Glomerular endothelial cell (primary cell): Measurements from ENCODE around the gene OR1M1. TPM values are rescaled to one million over a fixed set of nuclear protein-coding genes. Genes with fewer than 3 reads are reported as not detected.
"Not testable (repeated sequence)": the region's sequence is repeated elsewhere in the genome, so short reads cannot be mapped to it uniquely, and the experiment has no call there.

Source experiments
- DNase-seq: peaks from one replicate; pipeline ENCODE4 v3.0.0-alpha.2; 2011; ENCODE audit warnings: low read depth, low spot score; ENCODE audit errors: extremely low read depth
- total RNA-seq: library from RNA; depleted of rRNA; stranded (reverse); fragments of >200 nt; gene quantifications from 2 replicates; pipeline ENCODE4 v1.2.3, GENCODE V29; 2015

OR1M1 gene, protein sequence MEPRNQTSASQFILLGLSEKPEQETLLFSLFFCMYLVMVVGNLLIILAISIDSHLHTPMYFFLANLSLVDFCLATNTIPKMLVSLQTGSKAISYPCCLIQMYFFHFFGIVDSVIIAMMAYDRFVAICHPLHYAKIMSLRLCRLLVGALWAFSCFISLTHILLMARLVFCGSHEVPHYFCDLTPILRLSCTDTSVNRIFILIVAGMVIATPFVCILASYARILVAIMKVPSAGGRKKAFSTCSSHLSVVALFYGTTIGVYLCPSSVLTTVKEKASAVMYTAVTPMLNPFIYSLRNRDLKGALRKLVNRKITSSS
- total RNA-seq = not detected in 2 replicates

DNA sequence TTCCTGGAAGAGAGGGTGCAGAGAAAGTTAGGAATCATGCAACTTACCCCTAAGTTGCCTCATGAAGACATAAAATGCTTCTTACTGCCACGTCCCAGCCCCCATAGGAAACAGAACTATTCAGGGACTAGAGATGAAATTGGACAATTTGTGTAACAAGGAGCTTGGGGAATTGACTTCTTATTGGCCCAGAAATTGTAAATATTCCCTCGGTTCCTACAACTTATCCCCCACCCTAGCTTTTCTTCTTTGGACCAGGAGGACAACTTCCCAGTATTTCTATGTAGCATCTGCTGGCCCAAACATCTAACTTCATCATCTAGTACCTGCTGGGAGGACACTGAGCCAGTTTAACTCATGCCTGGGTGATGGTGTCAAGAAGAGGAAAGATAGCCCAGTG is at the start of gene OR1M1:
Gene OR1M1, plus strand, starts transcription at position 301 of the 400 bp plus-strand sequence. CDS start 6,184 bp downstream, outside the sequence.
- no peak for DNase-seq

DNA sequence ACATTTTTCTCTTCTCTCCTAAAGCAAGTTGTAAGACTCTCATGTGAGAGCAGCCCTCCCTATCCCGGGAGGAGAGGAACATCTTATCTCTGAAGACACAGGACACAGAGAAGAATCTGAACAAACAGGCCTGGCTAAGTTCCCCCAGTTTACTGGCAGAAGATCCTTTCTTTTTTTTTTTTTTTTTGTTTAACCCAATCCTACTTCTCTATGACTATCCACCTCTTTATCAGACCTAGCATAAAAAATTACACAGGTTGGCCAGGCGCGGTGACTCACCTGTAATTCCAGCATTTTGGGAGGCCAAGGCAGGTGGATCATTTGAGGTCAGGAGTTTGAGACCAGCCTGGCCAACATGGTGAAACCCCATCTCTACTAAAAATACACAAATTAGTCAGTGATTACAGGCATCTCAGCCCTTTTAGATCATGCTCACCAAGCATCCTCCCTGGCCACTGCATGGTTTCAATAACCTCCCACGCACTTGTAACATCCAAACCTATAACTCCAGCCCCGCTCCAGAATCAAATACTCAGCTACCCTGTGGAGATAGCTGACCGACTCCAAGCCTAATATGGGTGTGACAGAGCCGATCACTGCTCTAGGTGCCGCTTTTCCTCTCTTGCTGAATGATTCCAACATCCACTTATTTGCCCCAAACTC is 49.3 kb upstream of the OR1M1 start:
- no peak for DNase-seq

DNA sequence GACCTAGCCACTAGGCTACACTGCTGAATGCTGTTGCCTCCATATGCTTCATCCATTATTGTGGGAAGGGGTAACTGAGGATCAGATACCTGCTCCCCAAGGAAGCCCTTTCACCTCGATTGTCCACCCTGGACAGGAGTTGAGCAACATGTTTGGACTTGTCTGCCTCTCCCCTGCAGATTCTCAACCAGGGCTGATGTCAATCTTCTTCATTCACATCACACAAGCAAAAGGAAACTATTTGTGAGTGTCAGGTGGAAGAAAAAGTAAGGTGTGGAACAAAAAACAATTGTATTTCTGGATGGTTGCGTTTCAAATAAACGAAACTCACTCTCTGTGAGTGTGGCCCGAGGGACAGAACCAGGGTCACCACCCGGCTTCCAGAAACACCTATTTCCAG is 47.1 kb upstream of the OR1M1 start:
- DNase-seq = no peak

DNA sequence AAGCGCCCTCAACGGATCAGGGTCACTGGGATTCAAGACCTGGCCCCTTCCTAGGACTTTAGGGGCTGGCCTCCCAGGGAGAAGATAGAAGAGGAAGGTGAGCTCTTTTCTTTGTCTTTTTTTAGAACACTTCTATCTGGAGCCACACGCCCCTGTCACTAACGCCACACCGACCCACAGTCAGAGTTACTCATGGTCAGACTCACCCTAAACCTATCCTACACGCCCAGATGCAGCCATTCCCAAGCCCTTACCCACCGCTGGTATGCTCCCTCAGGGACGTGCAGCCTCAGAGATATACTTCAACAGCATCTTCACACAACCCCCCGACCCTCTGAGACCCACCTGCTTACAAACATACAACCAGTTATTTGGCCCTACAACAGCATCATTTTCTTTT is 46.7 kb upstream of the OR1M1 start:
- no peak for DNase-seq

DNA sequence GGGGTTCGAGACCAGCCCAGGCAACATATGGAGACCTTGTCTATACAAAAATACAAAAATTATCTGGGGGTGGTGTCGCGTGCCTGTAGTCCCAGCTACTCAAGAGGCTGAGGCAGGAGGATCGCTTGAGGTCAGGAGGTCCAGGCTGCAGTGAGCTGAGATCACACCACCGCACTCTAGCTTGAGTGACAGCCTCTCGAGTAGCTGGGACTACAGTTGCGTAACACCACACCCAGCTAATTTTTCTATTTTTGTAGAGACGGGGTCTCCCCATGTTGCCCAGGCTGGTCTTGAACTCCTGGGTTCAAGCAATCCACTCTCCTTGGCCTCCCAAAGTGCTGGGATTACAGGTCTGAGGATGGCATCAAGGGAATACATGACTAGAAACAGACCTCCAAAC is 45.8 kb upstream of the OR1M1 start:
- no peak for DNase-seq

DNA sequence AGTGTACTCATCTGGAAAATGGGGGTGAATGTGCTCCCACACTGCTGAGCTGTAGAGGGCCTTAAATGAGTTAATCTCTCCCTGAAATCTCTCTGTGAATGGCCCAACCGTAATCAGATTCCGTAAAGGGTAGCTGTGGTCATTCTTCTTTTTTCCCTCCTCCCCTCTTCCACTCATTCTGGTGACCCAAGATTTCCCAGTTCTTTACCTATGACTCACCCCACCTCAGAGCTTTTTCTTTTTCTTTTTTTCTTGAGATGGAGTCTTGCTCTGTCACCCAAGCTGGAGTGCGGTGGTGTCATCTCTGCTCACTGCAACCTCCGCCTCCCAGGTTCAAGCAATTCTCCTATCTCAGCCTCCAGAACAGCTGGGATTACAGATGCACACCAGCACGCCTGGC is 43.3 kb upstream of the OR1M1 start:
- DNase-seq = no peak

DNA sequence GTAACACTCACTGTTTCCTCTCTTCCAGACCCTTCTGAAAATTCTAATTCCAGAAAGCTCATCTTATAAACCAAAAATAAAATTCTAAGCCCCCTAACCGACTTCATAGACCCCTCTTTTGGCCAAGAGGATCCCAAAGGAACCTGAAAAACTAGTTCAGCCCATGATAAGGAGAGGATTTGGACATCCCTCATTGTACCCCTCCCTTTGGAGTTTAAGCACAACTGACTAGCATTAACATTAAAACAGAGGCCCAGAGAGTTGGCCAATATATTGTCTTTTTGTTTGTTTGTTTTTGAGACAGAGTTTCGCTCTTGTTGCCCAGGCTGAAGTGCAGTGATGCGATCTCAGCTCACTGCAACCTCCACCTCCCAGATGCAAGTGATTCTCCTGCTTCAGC is 42.4 kb upstream of the OR1M1 start:
- no peak for DNase-seq

DNA sequence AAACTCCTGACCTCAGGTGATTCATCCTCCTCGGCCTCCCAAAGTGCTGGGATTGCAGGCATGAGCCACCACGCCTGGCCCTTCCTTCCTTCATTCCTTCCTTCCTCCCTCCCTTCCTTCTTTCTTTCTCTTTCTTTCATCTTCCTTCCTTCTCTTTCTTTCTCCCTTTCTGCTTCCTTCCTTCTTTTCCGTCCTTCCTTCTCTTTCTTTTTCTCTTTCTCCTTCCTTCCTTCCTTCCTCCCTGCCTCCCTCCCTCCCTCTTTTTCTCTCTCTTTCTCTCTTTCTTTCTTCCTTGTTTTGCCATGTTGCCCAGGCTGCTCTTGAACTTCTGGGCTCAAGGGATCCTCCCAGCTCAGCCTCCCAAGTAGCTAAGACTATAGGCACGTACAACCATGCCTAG is 40.2 kb upstream of the OR1M1 start:
- DNase-seq = no peak

DNA sequence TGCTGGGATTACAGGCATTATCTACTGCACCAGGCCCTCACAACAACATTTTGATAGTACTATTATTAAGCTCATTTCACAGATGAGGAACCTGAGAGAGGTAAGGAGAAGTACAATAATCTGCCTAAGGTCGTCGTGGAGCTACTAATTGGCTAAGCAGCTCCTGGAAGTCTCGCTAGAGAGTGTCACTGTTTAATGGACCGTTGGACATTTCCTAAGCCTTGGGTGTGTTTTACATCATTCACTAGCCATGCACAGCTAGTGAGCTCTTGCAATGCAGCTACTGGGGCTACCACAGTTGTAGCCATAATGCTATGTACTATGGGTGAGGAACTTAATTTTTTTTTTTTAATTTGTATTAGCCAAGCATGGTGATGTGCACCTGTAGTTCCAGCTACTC is 34.0 kb upstream of the OR1M1 start:
- DNase-seq = no peak

DNA sequence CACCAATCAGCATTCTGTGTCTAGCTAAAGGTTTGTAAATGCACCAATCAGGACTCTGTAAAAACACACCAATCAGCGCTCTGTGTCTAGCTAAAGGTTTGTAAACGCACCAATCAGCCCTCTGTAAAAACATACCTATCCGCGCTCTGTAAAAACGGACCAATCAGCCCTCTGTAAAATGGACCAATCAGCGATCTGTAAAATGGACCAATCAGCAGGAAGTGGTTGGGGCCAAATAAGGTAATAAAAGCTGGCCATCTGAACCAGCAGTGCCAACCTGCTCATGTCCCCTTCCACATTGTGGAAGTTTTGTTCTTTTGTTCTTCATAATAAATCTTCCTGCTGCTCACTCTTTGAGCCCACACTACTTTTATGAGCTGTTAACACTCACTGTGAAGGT is 33.2 kb upstream of the OR1M1 start:
- not testable (repeated sequence) for DNase-seq

DNA sequence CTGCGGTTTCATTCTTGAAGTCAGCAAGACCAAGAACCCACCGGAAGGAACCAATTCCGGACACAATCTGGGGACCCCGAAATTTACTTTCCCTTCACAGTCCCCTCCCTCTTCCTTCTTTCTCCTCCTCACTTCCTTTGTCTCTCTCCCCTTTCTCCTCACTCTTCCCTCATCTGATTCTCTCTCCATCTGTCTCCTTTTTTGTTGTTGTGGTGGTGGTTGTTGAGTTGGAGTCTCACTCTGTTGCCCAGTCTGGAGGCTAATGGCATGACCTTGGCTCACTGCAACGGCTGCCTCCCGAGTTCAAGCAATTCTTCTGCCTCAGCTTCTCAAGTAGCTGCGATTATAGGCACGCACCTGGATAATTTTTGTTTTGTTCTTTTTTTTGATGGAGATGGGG is 32.7 kb upstream of the OR1M1 start:
- no peak for DNase-seq

DNA sequence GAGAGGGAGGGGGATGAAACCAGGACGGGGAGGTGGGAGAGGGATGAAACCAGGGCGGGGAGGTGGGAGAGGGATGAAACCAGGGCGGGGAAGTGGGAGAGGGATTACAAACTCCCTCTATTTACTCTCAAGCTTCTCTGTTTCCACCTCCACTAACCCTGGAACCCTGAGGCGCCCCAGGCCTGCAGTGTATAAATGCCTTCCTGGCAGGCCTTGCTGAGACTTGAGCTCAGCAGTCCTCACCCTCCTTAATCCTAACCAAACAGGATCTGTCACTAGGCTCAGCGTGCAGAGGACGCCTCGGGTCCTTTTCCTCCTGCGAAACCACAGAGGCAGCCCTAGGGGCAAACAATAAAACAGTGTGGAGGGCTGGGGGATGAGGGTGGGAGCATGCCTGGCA is 32.1 kb upstream of the OR1M1 start:
- no peak for DNase-seq

DNA sequence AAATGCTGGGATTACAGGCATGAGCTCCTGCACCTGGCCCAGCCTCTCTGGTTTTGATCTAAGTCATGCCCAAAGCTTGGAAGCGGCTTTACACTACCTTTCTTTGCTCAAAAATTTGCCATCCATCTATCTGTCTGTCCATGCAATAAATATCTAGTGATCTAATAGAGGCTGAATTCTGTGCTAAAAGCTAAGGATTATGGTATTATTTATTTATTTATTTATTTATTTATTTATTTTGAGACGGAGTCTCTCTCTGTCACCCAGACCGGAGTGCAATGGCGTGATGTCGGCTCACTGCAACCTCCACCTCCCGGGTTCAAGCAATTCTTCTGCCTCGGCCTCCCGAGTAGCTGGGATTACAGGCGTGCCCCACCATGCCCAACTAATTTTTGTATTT is 30.7 kb upstream of the OR1M1 start:
- DNase-seq = not testable (repeated sequence)

DNA sequence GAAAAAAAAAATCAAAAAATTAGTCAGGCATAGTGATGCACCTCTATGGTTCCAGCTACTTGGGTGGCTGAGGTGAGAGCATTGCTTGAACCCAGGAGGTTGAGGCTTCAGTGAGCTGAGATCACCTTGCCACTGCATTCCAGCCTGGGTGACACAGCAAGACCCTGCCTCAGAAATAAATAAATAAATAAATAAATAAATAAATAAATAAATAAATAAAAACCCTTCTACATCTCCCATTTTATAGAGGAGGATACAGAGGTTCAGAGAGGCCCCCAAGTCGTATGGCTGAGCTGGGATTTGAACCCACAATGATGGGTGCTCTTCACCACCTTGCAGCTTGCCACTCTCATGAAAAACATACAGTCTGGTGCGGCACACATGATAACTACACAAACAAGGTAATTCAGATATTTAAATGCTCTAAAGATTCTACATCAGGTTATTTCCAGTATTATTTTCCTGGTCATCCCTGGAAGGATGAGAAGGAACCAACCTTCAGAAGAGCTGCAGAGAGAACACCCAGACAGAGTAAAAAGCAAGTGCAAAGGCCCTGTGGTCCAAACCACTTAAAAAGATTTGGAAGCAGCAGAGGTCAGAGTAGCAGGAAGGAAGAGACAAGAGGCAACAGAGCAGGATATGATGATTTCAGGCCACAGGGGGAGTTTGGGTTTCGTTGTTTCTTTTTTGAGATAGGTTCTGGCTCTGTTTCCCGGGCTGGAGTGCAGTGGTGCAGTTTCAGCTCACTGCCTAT is 29.2 kb upstream of the OR1M1 start:
- no peak for DNase-seq

DNA sequence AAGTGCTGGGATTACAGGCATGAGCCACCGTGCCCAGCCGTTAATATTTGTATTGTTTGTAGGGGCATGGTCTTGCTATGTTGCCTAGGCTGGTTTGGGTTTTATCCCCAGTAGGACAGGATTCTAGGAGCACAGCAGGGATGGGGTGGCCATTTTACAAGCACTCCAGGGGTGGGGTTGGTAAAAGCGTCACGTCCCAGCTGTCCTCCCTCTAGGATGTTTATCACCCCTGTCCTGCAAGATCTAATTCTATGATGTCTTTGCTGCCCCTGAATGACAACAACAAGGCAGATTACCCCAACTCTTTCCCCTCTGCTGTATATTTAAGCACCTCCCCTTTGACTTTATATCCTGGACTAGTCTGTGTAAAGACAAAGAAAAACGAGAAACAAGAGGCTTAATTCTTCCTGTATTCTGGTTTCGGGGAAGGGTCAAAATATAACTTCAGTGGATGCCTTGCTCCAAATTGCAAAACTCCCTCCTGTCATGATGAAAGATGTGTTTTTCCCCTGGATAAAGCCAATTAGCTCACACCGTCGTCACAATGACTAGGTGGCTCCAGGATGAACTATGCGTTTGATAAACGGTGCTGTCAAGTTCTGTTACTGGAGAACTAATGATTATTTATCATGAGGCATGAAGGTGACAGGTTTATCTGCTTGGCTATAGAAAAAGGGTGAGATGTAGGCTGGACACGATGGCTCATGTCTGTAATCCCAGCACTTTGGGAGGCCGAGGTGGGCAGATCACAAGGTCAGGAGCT is 27.8 kb upstream of the OR1M1 start:
- DNase-seq = no peak

DNA sequence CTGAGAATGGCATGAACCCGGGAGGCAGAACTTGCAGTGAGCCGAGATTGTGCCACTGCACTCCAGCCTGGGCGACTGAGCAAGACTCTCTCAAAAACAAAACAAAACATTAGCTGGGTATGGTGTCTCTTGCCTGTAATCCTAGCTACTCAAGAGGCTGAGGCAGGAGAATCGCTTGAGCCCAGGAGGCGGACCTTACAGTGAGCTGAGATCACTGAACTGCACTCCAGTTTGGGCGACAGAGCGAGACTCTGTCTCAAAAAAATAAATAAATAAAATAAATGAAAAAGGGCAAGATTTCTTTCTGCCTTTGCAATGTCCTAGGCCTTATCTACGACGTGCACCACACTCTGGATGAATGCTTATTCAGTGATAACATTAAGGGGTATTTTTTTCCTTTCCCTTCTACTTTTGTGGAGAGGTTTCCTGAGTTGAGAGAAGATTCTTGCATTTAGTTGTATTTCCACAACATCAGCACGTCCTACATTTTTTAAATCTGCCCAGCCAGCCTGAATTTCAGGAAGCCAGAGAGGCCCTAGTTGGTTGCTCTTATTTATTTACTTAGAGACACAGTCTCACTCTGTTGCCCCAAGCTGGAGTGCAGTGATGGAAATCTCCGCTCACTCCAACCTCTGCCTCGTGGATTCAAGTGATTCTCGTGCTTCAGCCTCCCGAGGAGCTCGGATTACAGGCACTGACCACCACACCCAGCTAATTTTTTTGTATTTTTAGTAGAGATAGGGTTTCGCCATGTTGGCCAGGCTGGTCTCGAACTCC is 26.1 kb upstream of the OR1M1 start:
- no peak for DNase-seq

DNA sequence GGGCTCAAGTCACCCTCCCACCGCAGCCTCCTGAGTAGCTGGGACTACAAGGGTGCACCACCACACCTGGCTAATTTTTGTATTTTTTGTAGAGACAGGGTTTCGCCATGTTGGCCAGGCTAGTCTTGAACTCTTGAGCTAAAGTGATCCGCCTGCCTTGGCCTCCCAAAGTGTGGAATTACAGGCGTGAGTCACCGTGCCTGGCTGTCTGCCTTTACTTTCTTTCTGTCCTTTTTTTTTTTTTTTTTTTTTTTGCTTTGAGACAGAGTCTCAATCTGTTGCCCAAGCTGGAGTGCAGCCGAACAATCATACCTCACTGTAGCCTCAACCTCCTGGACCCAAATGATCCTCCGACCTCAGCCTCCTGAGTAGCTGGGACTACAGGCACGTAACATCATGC is 25.0 kb upstream of the OR1M1 start:
- DNase-seq = no peak

DNA sequence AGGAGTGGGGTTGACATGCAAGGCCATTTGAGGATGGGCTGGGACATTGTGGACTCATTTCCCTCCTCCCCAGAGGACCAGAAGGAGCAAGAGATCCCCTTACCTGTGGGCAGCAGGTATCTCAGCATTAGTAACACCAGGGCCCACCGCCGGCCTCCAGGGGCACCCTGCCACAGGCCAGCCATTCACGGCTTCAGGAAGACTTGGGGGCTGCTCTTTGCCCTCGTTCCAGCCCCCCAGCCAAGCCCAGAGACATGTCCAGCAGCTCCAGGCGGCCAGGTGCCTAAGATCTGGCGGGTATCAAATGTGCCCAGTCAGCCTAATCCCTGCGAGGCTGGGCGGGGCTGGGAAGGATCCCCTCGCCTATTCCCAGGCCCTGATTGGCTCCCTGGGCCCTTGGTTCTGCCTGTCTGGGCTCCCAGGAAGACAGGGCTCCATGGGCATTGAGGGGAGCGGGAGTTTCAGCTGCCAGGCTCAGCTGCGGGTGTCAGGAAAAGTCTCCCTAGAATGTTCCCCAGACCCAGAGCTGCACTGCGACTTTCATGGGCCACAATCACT is 21.3 kb upstream of the OR1M1 start:
- no peak for DNase-seq

DNA sequence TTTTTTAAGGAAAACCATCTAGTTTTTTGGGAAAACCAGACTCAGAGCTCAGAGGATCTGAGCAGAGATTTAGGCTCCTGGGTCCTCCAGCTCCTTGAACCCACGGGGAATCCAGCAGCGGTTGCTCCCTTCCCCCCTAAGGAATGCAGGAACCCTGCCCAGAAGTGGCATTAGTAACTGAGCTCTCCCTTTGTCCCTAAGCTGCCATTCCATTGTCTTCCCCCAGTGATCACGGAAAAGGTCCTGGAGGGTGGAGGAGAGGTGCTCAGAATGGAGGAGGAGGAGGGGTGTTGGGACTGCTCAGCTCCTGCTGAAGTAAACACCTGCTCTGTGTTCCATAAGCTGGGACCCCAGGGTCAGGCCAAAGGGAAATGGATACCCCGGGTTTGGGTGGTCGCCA is 16.8 kb upstream of the OR1M1 start:
- DNase-seq = no peak

DNA sequence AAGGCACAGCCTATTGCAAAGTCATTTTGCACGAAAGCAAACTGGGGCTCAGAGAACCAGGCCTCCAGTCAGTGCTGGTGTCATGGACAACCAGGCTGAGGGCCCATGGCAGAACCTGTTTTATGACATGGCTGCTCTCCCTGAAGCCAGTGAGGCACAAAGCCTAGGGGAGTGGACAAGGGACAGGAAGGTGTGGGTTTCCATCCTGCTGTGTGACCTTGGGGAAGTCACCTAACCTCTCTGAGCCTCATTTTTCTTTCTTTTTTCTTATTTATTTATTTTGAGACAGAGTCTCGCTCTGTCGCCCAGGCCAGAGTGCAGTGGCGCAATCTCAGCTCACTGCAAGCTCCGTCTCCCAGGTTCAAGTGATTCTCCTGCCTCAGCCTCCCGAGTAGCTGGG is 15.1 kb upstream of the OR1M1 start:
- DNase-seq = not testable (repeated sequence)
